ENCODE results near the gene TIAM2. TPM values are rescaled to one million over a fixed set of nuclear protein-coding genes. Genes with fewer than 3 reads are reported as not detected.

The TIAM2 gene
- total RNA-seq, 1 experiment from 2014 or later: 14.5 TPM

- DNase-seq (ENCODE audit: low spot score): peak; percentile 91
These were observed 131.8 kb downstream of the TIAM2 start for GRCh38 chr6:155126727-155127439.

DNA sequence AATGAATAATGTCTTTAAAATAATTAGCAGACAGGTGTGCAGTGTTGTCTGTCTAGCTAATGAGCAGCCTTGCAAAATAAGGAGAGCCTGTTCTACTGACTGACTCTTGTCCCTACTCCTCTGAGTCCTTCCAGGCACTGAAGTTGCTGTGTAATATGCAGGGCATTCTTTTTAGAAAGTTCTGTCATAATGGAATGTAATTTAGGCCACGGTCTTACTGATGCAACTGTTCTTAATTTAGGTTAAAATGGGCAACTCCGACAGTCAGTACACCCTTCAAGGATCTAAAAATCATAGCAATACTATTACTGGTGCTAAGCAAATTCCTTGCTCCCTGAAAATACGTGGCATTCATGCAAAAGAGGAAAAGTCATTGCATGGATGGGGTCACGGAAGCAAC is 133.9 kb downstream of the TIAM2 start:
- DNase-seq (ENCODE audit: low spot score): no peak

- DNase-seq (ENCODE audit: low spot score): no peak
These were observed 134.6 kb downstream of the TIAM2 start for GRCh38 chr6:155129744-155130143.

DNA sequence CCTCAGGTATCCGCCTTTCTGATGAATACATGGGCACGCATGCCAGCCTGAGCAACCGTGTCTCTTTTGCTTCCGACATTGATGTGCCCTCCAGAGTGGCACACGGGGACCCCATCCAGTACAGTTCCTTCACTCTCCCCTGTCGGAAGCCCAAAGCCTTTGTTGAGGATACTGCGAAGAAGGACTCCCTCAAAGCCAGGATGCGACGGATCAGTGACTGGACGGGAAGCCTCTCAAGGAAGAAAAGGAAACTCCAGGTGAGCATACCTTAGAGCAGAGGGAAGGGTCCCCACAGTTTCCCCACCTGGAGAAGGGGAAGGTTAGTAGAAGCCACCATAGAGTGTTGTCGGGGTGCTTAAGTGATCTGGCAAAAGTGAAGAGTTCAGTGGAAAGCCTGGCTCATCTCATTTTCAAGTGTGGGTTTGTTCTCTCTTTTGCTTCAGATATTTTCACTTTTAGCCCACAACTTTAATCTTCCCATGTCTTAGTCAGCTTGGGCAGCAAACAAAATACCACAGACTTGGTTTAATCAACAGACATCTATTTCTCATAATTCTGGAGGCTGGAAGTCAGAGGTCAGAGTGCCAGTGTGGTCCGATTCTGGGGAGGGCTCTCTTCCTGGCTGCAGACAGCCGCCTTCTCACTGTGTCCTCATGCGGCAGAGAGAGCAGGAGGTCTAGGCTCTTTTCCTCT is 135.2 kb downstream of the TIAM2 start:
- no peak for DNase-seq (ENCODE audit: low spot score)

DNA sequence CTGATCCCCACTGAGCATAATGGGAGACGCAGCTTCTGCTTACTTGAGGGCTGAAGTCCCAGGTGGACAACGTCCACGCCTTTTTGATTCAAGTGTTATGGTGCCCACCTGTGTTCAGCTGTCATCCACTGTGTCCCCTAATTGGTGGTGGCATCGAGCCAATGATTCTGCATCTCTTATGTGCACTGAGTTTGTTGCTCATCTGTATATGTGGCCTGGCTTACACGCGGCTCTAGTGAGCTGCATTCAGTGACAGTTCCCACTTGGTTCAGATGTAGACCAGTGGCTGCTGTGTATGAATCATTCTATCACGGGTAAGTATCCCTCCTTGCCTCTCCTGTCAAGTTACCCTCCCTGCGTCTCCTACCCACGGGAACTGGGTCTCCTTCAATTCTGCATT is 137.5 kb downstream of the TIAM2 start:
- no peak for DNase-seq (ENCODE audit: low spot score)

DNA sequence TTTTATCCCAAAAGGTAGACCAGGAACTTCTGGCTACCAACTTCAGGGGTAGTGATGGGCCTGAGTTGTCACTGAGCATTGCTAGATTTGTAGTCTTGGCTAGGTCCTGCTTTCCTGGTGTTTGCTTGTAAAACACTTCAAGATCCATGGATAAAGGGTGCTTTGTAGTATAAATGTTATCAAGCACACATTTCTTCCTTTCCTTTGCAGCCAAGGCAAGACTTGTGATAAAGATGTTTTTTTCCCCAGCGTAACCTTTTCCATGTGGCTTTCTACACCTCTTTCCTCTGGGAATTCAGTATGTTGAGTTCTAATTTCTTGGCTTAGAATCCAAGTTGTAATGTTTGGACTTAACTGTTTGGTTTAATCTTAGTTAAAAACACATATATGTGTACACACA is 145.9 kb downstream of the TIAM2 start:
- no peak for DNase-seq (ENCODE audit: low spot score)

- DNase-seq (ENCODE audit: low spot score): no peak
These were observed 146.4 kb downstream of the TIAM2 start for GRCh38 chr6:155141512-155141911.

GRCh38 chr6:155142168-155143028 is 147.3 kb downstream of the TIAM2 start:
- no peak for DNase-seq (ENCODE audit: low spot score)

- no peak for DNase-seq (ENCODE audit: low spot score)
These were observed 148.0 kb downstream of the TIAM2 start for GRCh38 chr6:155143029-155143577.

- DNase-seq (ENCODE audit: low spot score): no peak
These were observed 148.5 kb downstream of the TIAM2 start for GRCh38 chr6:155143578-155144106.

DNA sequence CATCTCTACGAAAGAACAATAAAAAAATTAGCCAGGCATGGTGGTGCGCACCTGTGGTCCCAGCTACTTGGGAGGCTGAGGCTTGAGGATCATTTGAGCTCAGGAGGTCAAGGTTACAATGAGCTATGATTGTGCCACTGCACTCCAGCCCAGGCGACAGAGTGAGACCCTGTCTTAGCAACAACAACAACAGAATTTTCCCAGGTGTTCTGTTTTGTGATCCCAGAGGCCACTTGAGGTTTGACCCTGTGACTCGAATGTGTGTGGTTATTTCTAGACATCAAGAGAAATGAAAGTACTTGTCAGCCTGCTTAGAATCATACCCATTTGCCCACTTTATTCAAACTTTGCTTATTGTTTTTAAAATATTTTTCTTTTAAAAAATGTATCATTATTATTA is 151.1 kb downstream of the TIAM2 start:
- no peak for DNase-seq (ENCODE audit: low spot score)

- DNase-seq (ENCODE audit: low spot score): no peak
These were observed 153.0 kb downstream of the TIAM2 start for GRCh38 chr6:155147958-155148663.

DNA sequence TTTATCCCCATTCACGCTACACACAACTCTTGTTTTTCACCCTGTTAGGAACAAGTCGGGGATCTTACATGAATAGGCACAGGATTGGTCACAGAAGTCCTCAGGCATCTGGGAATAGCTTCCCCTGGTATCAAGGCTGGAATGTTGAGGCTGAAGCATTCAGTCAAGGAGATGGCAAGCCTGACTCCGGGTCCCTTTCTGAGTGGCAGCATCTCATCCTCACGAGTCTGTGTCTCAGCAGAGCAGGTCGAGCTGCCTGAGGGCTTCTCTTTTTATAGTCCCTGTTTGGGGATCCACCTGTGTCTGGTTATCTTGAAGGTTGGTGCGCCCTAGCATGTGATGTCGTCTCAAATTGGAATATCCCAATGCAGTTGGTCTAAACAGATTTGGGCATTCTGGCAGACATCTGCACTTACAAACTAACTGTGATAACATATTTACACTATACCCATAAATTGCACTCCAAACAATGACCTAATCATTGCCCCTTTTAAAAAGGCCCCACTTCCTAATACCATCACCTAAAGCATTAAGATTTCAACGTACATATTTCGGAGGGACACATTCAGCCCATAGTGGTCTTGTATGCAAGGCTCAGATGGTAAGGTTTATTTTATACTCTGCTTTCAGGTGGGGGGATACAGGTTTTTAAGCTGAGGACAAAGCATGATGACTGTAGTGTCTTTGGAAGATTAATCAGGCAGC is 156.0 kb downstream of the TIAM2 start:
- no peak for DNase-seq (ENCODE audit: low spot score)

DNA sequence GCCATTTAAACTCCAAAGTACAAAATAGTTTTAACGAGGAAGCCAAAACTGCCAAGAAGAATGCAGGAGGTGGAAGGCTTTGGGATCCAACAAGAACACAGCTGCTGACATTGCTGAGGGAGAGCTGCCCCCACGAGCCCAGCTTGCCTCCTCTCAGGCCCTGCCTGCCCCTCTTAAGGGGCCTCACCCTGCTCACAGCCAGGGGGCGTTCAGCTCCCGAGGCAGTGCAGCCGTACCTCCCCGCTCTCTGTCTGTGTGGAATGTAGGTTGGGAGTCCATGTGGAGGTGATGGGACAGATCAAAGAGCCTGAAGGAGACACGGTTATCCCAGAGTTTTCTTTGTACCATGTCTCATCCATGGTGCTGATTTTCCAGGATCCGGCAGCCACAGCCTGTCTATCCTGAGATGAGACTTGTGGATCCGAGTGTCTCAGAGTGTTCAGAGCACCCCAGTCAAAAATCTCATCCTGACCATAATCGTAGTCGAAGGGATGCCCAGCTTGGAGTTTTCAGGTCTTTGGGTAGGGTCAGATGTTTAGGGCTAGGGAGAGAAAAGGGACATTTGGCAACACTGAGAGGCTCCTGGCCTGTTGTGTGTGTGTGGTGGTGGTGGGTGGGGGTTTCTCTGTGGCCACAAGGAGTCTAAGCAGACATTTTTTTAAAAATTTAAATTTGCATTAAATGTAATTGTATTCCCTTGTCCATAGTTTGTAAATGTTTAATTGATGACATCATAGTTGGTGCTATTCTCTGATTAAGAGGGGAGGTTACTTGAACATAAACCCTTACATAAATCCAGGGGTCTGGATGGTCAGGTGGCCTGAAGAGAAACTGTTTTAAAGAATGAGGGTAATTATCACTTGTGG is 157.3 kb downstream of the TIAM2 start:
- no peak for DNase-seq (ENCODE audit: low spot score)

- peak; percentile 81 for DNase-seq (ENCODE audit: low spot score)
These were observed 159.2 kb downstream of the TIAM2 start for GRCh38 chr6:155154158-155154830.

DNA sequence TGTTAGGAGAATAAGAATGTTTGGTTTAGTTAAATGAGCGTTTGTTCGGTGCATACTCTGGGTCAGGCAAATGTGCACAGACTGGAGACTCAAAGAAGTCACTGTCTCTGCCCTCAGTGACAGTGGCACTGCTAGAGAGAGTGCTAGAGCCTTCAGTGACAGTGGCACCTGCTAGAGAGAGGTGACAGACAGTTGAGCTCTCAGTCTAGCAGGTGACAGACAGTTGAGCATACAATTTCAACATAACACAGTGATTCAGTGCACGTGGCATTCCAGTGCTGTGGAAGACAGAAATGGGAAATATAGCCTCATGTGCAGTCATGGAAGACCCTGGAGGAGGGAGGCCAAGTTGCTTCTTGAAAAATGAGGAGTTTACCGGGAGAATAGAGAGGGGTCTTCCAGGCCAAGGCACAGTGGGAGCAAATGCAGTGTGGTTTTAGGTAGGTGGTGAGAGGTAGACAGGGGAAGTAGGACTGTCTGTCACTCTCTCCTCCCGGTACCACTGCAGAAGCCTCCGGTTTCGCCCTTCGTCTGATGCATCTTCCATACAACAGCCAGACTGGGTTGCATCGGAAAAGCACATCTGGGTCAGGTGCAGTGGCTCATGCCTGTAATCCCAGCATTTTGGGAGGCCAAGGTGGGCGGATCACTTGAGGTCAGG is 160.8 kb downstream of the TIAM2 start:
- no peak for DNase-seq (ENCODE audit: low spot score)

DNA sequence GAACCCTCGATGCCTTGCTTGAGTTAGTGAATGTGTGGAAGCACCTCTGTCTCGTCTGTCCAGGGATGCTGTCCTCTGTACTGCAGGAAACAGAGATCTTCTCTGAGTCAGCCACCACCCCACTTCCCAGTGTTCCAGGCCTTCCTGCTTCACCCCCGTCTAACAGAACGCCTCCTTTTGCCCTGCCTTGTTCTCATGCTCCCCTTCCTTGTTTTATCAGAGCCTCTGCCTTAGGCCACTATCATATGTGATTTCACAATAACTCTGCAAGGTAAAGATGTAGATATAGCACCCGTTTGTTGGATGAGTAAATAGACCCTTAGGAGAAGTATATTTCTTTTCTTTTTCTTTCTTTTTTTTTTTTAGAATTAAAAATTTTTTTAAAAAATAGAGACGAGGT is 162.0 kb downstream of the TIAM2 start:
- peak; percentile 59 for DNase-seq (ENCODE audit: low spot score)

DNA sequence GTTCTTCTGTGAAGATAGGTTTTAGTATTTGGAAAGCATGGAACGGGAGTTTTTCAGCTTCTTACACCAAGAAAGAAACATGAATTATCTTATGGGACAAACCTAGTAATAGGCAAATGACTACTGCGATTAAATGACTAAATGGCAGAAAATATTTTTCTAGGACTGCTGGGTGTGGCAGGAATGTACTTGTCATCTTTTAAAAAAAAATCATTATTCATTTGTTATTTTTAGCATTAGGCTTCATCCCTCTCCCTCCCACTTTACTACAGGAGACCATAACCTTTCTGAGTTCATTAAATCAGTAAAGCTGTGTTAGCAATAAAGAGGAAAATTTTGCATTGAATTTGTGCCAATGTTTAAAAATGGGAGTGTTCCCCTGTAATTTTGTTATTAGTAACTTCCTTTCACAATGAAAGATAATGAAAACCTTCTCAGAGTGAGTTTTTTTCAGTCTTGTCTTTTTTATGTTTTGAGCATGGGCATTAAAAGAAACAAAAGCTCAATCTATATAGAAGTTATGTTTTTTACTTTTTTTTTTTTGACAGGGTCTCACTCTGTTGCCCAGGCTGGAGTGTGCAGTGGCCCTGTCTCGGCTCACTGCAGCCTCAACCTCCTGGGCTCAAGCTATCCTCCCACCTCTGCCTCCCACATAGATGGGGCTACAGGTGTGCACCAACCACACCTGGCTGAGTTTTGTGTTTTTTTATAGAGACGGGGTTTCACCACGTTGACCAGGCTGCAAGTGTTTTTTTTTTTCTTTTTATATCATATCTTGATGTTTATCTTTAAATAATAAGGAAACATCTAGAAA is 163.1 kb downstream of the TIAM2 start:
- DNase-seq (ENCODE audit: low spot score): peak; percentile 66

Data from A172 (cell line).